ENCODE measurements around the gene CMKLR1.

GRCh38 chr12:108296945-108297344, 42.2 kb downstream of the CMKLR1 start:
- TF ChIP-seq CTCF (IDR thresholded peaks at IDR 0.05; ENCODE audit: low read length) (no peak), EZH2 (optimal IDR thresholded peaks at IDR 0.05; ENCODE audit: low read depth, low read length) (no peak), EZH2phosphoT487 (IDR thresholded peaks at IDR 0.05; ENCODE audit: low read length) (no peak)

Measured in MM.1S (cell line).